ENCODE data around the gene SPECC1.

GRCh38 chr17:20306924-20307323, 297.8 kb downstream of the SPECC1 start:
- no peak for TF ChIP-seq POLR2A (IDR thresholded peaks at IDR 0.05)
- TF ChIP-seq, protein P1, sequence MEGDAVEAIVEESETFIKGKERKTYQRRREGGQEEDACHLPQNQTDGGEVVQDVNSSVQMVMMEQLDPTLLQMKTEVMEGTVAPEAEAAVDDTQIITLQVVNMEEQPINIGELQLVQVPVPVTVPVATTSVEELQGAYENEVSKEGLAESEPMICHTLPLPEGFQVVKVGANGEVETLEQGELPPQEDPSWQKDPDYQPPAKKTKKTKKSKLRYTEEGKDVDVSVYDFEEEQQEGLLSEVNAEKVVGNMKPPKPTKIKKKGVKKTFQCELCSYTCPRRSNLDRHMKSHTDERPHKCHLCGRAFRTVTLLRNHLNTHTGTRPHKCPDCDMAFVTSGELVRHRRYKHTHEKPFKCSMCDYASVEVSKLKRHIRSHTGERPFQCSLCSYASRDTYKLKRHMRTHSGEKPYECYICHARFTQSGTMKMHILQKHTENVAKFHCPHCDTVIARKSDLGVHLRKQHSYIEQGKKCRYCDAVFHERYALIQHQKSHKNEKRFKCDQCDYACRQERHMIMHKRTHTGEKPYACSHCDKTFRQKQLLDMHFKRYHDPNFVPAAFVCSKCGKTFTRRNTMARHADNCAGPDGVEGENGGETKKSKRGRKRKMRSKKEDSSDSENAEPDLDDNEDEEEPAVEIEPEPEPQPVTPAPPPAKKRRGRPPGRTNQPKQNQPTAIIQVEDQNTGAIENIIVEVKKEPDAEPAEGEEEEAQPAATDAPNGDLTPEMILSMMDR (IDR thresholded peaks at IDR 0.05): no peak
- no peak for TF ChIP-seq POLR2AphosphoS5 (IDR thresholded peaks at IDR 0.05)

Measured in breast epithelium (tissue), 3 donors.